Right ventricle myocardium superior (tissue), 1 donor: Measurements from ENCODE around the gene PRSS12. TPM values are rescaled to one million over a fixed set of nuclear protein-coding genes. Genes with fewer than 3 reads are reported as not detected.
A peak's percentile ranks its signal among the peaks of the same experiment; 100 is the strongest.

ENCODE experiments used
- ATAC-seq: fragments of 200-7000 bp; cut with Tn5 transposase; one replicate; pipeline ENCODE4 v1.9.1; 2020; ENCODE audit warnings: mild to moderate bottlenecking; ENCODE audit not compliant: poor library complexity
- DNase-seq: peaks from one replicate; pipeline ENCODE4 v3.0.0-alpha.2; 2020
- intact Hi-C: fragments of 100-400 bp; cut with DNase I; formaldehyde crosslinking; loops from one replicate; pipeline ENCODE4 v1.11.2; 2022
- total RNA-seq: library from RNA; stranded (reverse); fragmentation: NEBNext Ultra II Directional; extraction: Animal tissue kit (Norgen Biotek cat#: 25700); gene quantifications from one replicate; pipeline ENCODE4 v1.2.1, GENCODE V29; 2021
- donor health status: DM: no; HTN: yes; CAD: no; lungs with severe emphysema.

Gene PRSS12
- total RNA-seq, 1 donor from 2014 or later, result not detected

- no peak for DNase-seq
- intact Hi-C loops, result no loop called here
- ATAC-seq, result no peak
Measured at GRCh38 chr4:118360106-118360505, 7.3 kb upstream of the PRSS12 start.

GRCh38 chr4:118357601-118358000 is 4.8 kb upstream of the PRSS12 start:
- no peak for ATAC-seq
- no peak for DNase-seq

GRCh38 chr4:118356731-118357130 is 3.9 kb upstream of the PRSS12 start:
- intact Hi-C loops, result no loop called here
- no peak for DNase-seq
- no peak for ATAC-seq

More at GRCh38 chr4:118357601-118358000, 4.8 kb upstream of the PRSS12 start:
- intact Hi-C loops, result no loop called here

GRCh38 chr4:118356111-118356510 is 3.3 kb upstream of the PRSS12 start:
- DNase-seq (no peak), ATAC-seq (no peak)
- intact Hi-C loops, result no loop called here

- intact Hi-C loops, result no loop called here
- ATAC-seq (no peak), DNase-seq (no peak)
Measured at GRCh38 chr4:118354913-118355312, 2.1 kb upstream of the PRSS12 start.

- DNase-seq (no peak), ATAC-seq (no peak)
- intact Hi-C loops, result no loop called here
Measured at GRCh38 chr4:118353534-118354030, 779 bp upstream of the PRSS12 start.

- DNase-seq (peak; percentile 41), ATAC-seq (peak; percentile 21)
- intact Hi-C loops, result no loop called here
Measured at GRCh38 chr4:118351851-118352827, 664 bp downstream of the PRSS12 start.

- ATAC-seq (no peak), DNase-seq (no peak)
- intact Hi-C loops, result no loop called here
Measured at GRCh38 chr4:118350961-118351360, 1.8 kb downstream of the PRSS12 start.

- ATAC-seq (no peak), DNase-seq (no peak)
- intact Hi-C loops, result no loop called here
Measured at GRCh38 chr4:118348886-118349285, 3.9 kb downstream of the PRSS12 start.

- DNase-seq (no peak), ATAC-seq (no peak)
- intact Hi-C loops, result no loop called here
Measured at GRCh38 chr4:118346495-118346894, 6.3 kb downstream of the PRSS12 start.

GRCh38 chr4:118345813-118346212 is 7.0 kb downstream of the PRSS12 start:
- intact Hi-C loops, result no loop called here
- DNase-seq (no peak), ATAC-seq (no peak)

GRCh38 chr4:118344801-118345200 is 8.0 kb downstream of the PRSS12 start:
- ATAC-seq, result no peak
- intact Hi-C loops, result no loop called here
- no peak for DNase-seq

GRCh38 chr4:118343501-118343900 is 9.3 kb downstream of the PRSS12 start:
- intact Hi-C loops, result no loop called here
- no peak for DNase-seq
- no peak for ATAC-seq

- DNase-seq, result no peak
- intact Hi-C loops, result no loop called here
- no peak for ATAC-seq
Measured at GRCh38 chr4:118340109-118340508, 12.7 kb downstream of the PRSS12 start.

GRCh38 chr4:118338981-118339765 is 13.6 kb downstream of the PRSS12 start:
- ATAC-seq (no peak), DNase-seq (no peak)
- intact Hi-C loops, result no loop called here

GRCh38 chr4:118338518-118338917 is 14.3 kb downstream of the PRSS12 start:
- no peak for DNase-seq
- no peak for ATAC-seq
- intact Hi-C loops, result no loop called here

- ATAC-seq (no peak), DNase-seq (no peak)
- intact Hi-C loops, result no loop called here
Measured at GRCh38 chr4:118337954-118338353, 14.8 kb downstream of the PRSS12 start.

GRCh38 chr4:118335774-118336173 is 17.0 kb downstream of the PRSS12 start:
- ATAC-seq (no peak), DNase-seq (no peak)
- intact Hi-C loops, result no loop called here

- ATAC-seq, result no peak
- DNase-seq, result no peak
- intact Hi-C loops, result no loop called here
Measured at GRCh38 chr4:118335324-118335723, 17.5 kb downstream of the PRSS12 start.

- DNase-seq (no peak), ATAC-seq (no peak)
- intact Hi-C loops, result no loop called here
Measured at GRCh38 chr4:118331352-118331751, 21.5 kb downstream of the PRSS12 start.
